NCI-H2196 (cell line): ENCODE measurements around the gene DOCK4.

Experiments used
- DNase-seq: peaks from one replicate; lab custom pipeline; 2025; ENCODE audit not compliant: unreplicated experiment; lab: John Stamatoyannopoulos, UW

DOCK4 gene

GRCh38 chr7:112084520-112084971, 121.7 kb downstream of the DOCK4 start:
- DNase-seq = no peak

GRCh38 chr7:112083776-112084355, 122.3 kb downstream of the DOCK4 start:
- no peak for DNase-seq

- DNase-seq = no peak
These were observed 123.9 kb downstream of the DOCK4 start for GRCh38 chr7:112082306-112082705.

- DNase-seq = no peak
These were observed 124.4 kb downstream of the DOCK4 start for GRCh38 chr7:112081778-112082177.

- DNase-seq = no peak
These were observed 125.2 kb downstream of the DOCK4 start for GRCh38 chr7:112080978-112081377.

GRCh38 chr7:112080441-112080840, 125.8 kb downstream of the DOCK4 start:
- DNase-seq = no peak

GRCh38 chr7:112079673-112080072, 126.5 kb downstream of the DOCK4 start:
- no peak for DNase-seq

GRCh38 chr7:112079122-112079521, 127.1 kb downstream of the DOCK4 start:
- DNase-seq = no peak

- DNase-seq = no peak
These were observed 129.9 kb downstream of the DOCK4 start for GRCh38 chr7:112076324-112076723.

GRCh38 chr7:112074464-112074863, 131.7 kb downstream of the DOCK4 start:
- no peak for DNase-seq

- DNase-seq = no peak
These were observed 132.7 kb downstream of the DOCK4 start for GRCh38 chr7:112073530-112073929.

- DNase-seq = no peak
These were observed 133.5 kb downstream of the DOCK4 start for GRCh38 chr7:112072541-112073245.

- no peak for DNase-seq
These were observed 134.3 kb downstream of the DOCK4 start for GRCh38 chr7:112071856-112072255.

GRCh38 chr7:112070674-112071256, 135.4 kb downstream of the DOCK4 start:
- no peak for DNase-seq

- no peak for DNase-seq
These were observed 136.3 kb downstream of the DOCK4 start for GRCh38 chr7:112069879-112070321.

GRCh38 chr7:112068967-112069366, 137.2 kb downstream of the DOCK4 start:
- no peak for DNase-seq

- no peak for DNase-seq
These were observed 138.3 kb downstream of the DOCK4 start for GRCh38 chr7:112067632-112068540.

- DNase-seq = no peak
These were observed 139.0 kb downstream of the DOCK4 start for GRCh38 chr7:112067200-112067599.

GRCh38 chr7:112065758-112066157, 140.4 kb downstream of the DOCK4 start:
- no peak for DNase-seq

GRCh38 chr7:112064627-112065385, 141.4 kb downstream of the DOCK4 start:
- no peak for DNase-seq

GRCh38 chr7:112063974-112064373, 142.2 kb downstream of the DOCK4 start:
- DNase-seq = no peak
